HEK293 (cell line): ENCODE data around the gene PFKM.
A peak's percentile ranks its signal among the peaks of the same experiment; 100 is the strongest.

Experiments used
- CTCF ChIA-PET: fragments of 350-600 bp; formaldehyde crosslinking; extraction: SDS; loops from one replicate; lab custom pipeline; 2021; ENCODE audit warnings: antibody characterized with exemption; lab: Yijun Ruan, JAX
- POLR2A ChIA-PET: fragments of 300-600 bp; formaldehyde crosslinking; extraction: SDS; loops from one replicate; lab custom pipeline; 2020; ENCODE audit warnings: antibody characterized with exemption, inconsistent platforms; lab: Yijun Ruan, JAX
- H3K27ac ChIP-seq: fragments of 200-500 bp; sonication (Bioruptor generic); 2 replicates; pipeline ENCODE4 v1.5.1; 2014; ENCODE audit warnings: low read depth, low read length, control low read depth, inconsistent platforms; ENCODE audit errors: extremely low read depth
- H3K36me3 ChIP-seq, 2 experiments: fragments of 200-500 bp in 1 of 2; sonication (Bioruptor generic) in 1 of 2; 1 replicate in 1 of 2; 2 replicates in 1 of 2; pipeline ENCODE4 v1.5.1; 2014 to 2017; ENCODE audit warnings: inconsistent platforms in 2 of 2, low read length in 2 of 2; ENCODE audit not compliant: control insufficient read depth in 2 of 2, insufficient read depth in 1 of 2
- H3K4me1 ChIP-seq: fragments of 200-500 bp; sonication (Bioruptor generic); 2 replicates; pipeline ENCODE4 v1.5.1; 2014; ENCODE audit warnings: mild to moderate bottlenecking, low read length, inconsistent platforms; ENCODE audit not compliant: control insufficient read depth, insufficient read depth
- H3K4me3 ChIP-seq: 2 replicates; pipeline ENCODE4 v1.5.1; 2011; ENCODE audit warnings: low read depth, mild to moderate bottlenecking, control low read depth, low read length, moderate library complexity
- H3K9me3 ChIP-seq: fragments of 200-500 bp; sonication (Bioruptor generic); 2 replicates; pipeline ENCODE4 v1.5.1; 2014; ENCODE audit warnings: low read depth, low read length, inconsistent platforms; ENCODE audit not compliant: control insufficient read depth, insufficient read depth
- BCL11A ChIP-seq: fragments of 450-650 bp; formaldehyde crosslinking; IDR thresholded peaks from 2 replicates; pipeline ENCODE4 v1.5.1; 2016; ENCODE audit warnings: low read depth, missing biosample characterization, missing genetic modification characterization
- KLF8 ChIP-seq: fragments of 450-650 bp; formaldehyde crosslinking; IDR thresholded peaks from 2 replicates; pipeline ENCODE4 v1.5.1; 2016; ENCODE audit warnings: missing biosample characterization, missing genetic modification characterization
- OSR2 ChIP-seq: fragments of 450-650 bp; formaldehyde crosslinking; IDR thresholded peaks from 2 replicates; pipeline ENCODE4 v1.5.1; 2016; ENCODE audit warnings: missing biosample characterization, missing genetic modification characterization
- PATZ1 ChIP-seq: fragments of 450-650 bp; formaldehyde crosslinking; IDR thresholded peaks from 2 replicates; pipeline ENCODE4 v1.5.1; 2016; ENCODE audit warnings: missing biosample characterization, missing genetic modification characterization
- REST ChIP-seq: fragments of 450-650 bp; formaldehyde crosslinking; IDR thresholded peaks from 2 replicates; pipeline ENCODE4 v1.5.1; 2016; ENCODE audit warnings: missing biosample characterization, missing genetic modification characterization
- SP7 ChIP-seq: fragments of 450-650 bp; formaldehyde crosslinking; IDR thresholded peaks from 2 replicates; pipeline ENCODE4 v1.5.1; 2016; ENCODE audit warnings: missing biosample characterization, missing genetic modification characterization
- YY2 ChIP-seq: fragments of 450-650 bp; formaldehyde crosslinking; IDR thresholded peaks from 2 replicates; pipeline ENCODE4 v1.5.1; 2016; ENCODE audit warnings: missing biosample characterization, missing genetic modification characterization
- ZBTB48 ChIP-seq: fragments of 450-650 bp; formaldehyde crosslinking; IDR thresholded peaks from 2 replicates; pipeline ENCODE4 v1.5.1; 2016; ENCODE audit warnings: missing biosample characterization, missing genetic modification characterization
- ZBTB8A ChIP-seq: fragments of 450-650 bp; formaldehyde crosslinking; IDR thresholded peaks from 2 replicates; pipeline ENCODE4 v1.5.1; 2016; ENCODE audit warnings: missing biosample characterization, missing genetic modification characterization
- ZNF146 ChIP-seq: fragments of 450-650 bp; formaldehyde crosslinking; IDR thresholded peaks from 2 replicates; pipeline ENCODE4 v1.5.1; 2016; ENCODE audit warnings: missing biosample characterization, missing genetic modification characterization
- ZNF24 ChIP-seq: fragments of 450-650 bp; formaldehyde crosslinking; IDR thresholded peaks from 2 replicates; pipeline ENCODE4 v1.5.1; 2016; ENCODE audit warnings: missing biosample characterization, missing genetic modification characterization
- ZNF26 ChIP-seq: fragments of 450-650 bp; formaldehyde crosslinking; IDR thresholded peaks from 2 replicates; pipeline ENCODE4 v1.5.1; 2016; ENCODE audit warnings: missing biosample characterization, missing genetic modification characterization
- ZNF362 ChIP-seq: fragments of 450-650 bp; formaldehyde crosslinking; IDR thresholded peaks from 2 replicates; pipeline ENCODE4 v1.5.1; 2016; ENCODE audit warnings: missing biosample characterization, missing genetic modification characterization
- ZNF404 ChIP-seq: fragments of 450-650 bp; formaldehyde crosslinking; IDR thresholded peaks from 2 replicates; pipeline ENCODE4 v1.5.1; 2017; ENCODE audit warnings: missing biosample characterization, missing genetic modification characterization
- ZNF423 ChIP-seq: fragments of 450-650 bp; formaldehyde crosslinking; IDR thresholded peaks from 2 replicates; pipeline ENCODE4 v1.5.1; 2016; ENCODE audit warnings: missing biosample characterization, missing genetic modification characterization
- ZNF501 ChIP-seq: fragments of 450-650 bp; formaldehyde crosslinking; IDR thresholded peaks from 2 replicates; pipeline ENCODE4 v1.5.1; 2016; ENCODE audit warnings: missing biosample characterization, missing genetic modification characterization
- ZNF561 ChIP-seq: fragments of 450-650 bp; IDR thresholded peaks from 2 replicates; pipeline ENCODE4 v1.5.1; 2018; ENCODE audit warnings: missing biosample characterization, missing genetic modification characterization, borderline replicate concordance
- ZNF610 ChIP-seq: fragments of 450-650 bp; formaldehyde crosslinking; IDR thresholded peaks from 2 replicates; pipeline ENCODE4 v1.5.1; 2016; ENCODE audit warnings: missing biosample characterization, missing genetic modification characterization, borderline replicate concordance
- ZNF626 ChIP-seq: fragments of 450-650 bp; sonication (Bioruptor Pico); formaldehyde crosslinking; IDR thresholded peaks from 2 replicates; pipeline ENCODE4 v1.5.1; 2018; ENCODE audit warnings: missing biosample characterization, missing genetic modification characterization, inconsistent platforms
- ZNF639 ChIP-seq: fragments of 450-650 bp; formaldehyde crosslinking; IDR thresholded peaks from 2 replicates; pipeline ENCODE4 v1.5.1; 2016; ENCODE audit warnings: missing biosample characterization, missing genetic modification characterization
- ZNF654 ChIP-seq: fragments of 450-650 bp; formaldehyde crosslinking; IDR thresholded peaks from 2 replicates; pipeline ENCODE4 v1.5.1; 2016; ENCODE audit warnings: low read depth, missing biosample characterization, missing genetic modification characterization
- ZNF843 ChIP-seq: fragments of 450-650 bp; formaldehyde crosslinking; IDR thresholded peaks from 2 replicates; pipeline ENCODE4 v1.5.1; 2016; ENCODE audit warnings: missing biosample characterization, missing genetic modification characterization
- TF ChIP-seq, protein P1 (sequence below): fragments of 450-650 bp; formaldehyde crosslinking; IDR thresholded peaks from 2 replicates; pipeline ENCODE4 v1.5.1; 2016; ENCODE audit warnings: missing biosample characterization, missing genetic modification characterization, borderline replicate concordance

The PFKM gene

DNA sequence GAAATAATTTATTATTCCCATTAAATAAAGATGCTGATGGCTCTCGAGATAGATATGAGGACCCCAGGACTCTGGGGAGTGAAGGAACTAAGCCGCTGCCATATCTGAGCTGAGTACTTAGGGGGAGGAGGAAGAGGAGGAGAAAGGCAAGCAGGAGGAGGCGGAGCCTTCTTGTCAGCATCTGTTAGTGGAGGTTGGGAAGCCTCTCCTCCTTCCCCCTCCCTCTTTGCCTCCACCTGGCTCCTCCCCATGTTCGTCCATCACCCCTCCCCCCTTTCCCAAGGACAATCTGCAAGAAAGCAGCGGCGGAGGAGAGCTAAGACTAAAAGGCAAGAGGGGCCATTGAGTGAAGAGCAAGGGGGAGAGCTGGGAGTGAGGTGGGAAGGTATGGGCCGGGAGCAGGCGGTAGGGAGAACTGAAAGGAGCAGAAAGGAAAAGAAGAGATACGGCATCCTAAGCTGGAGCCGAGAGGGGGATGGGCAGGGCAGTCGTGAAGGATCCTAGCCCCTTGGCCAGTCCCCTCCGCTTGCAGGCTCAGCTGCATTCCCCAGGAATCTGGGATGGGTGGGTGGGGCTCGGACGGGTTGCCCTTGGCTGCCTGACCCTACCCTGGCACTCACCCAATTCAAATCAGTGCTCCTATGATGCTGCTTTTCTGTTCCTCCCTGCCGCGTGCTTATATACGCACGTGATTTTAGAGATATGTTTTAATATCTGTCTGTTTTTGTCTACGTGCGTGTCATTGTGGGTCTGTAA, at the start of gene PFKM:
PFKM (plus strand) TSS at position 287 of the 756 bp plus-strand sequence. CDS start 3,411 bp downstream, outside the sequence.
- CTCF ChIA-PET, result interaction anchor here (1.1 to 1.9 kb wide), 3 partner anchors 10 to 156 kb away, joined by 3 to 4 read pairs (median 4); partner anchors contain the start of genes SENP1 and TMEM106C
- POLR2A ChIA-PET, result interaction anchor here (0.5 to 2.2 kb wide), 11 partner anchors 9 to 653 kb away, joined by 3 to 24 read pairs (median 5); partner anchors contain the start of genes ASB8, SENP1, TMEM106C and VDR
- TF ChIP-seq YY2 (tag by site-specific recombination) (no peak), REST (tag by site-specific recombination) (no peak), ZNF561 (tag by site-specific recombination) (no peak), ZNF404 (tag by site-specific recombination) (no peak), ZNF24 (tag by site-specific recombination) (no peak), ZNF843 (tag by site-specific recombination) (peak; percentile 61; the same call in 1 of the 2 replicates), ZNF654 (tag by site-specific recombination) (no peak), ZNF610 (tag by site-specific recombination) (0 out of 2 replicates have a peak, but pooled peaks have one; percentile 50), SP7 (tag by site-specific recombination) (peak; percentile 73), ZBTB8A (tag by site-specific recombination) (0 out of 2 replicates have a peak, but pooled peaks have one; percentile 39), ZNF626 (tag by site-specific recombination) (no peak), OSR2 (tag by site-specific recombination) (no peak), ZNF501 (tag by site-specific recombination) (peak; percentile 83), ZNF146 (no peak), PATZ1 (tag by site-specific recombination) (peak; percentile 90), BCL11A (tag by site-specific recombination) (no peak), ZNF423 (no peak), ZBTB48 (peak; percentile 84), ZNF26 (tag by site-specific recombination) (peak; percentile 91; the same call in 1 of the 2 replicates), KLF8 (tag by site-specific recombination) (no peak; the same call in 1 of the 2 replicates), ZNF639 (0 out of 2 replicates have a peak, but pooled peaks have one; percentile 17), ZNF362 (no peak)
- TF ChIP-seq, protein P1, sequence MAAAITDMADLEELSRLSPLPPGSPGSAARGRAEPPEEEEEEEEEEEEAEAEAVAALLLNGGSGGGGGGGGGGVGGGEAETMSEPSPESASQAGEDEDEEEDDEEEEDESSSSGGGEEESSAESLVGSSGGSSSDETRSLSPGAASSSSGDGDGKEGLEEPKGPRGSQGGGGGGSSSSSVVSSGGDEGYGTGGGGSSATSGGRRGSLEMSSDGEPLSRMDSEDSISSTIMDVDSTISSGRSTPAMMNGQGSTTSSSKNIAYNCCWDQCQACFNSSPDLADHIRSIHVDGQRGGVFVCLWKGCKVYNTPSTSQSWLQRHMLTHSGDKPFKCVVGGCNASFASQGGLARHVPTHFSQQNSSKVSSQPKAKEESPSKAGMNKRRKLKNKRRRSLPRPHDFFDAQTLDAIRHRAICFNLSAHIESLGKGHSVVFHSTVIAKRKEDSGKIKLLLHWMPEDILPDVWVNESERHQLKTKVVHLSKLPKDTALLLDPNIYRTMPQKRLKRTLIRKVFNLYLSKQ, result no peak

More for the DNA sequence above, at the start of gene PFKM:
- Histone ChIP-seq H3K4me3 (peak within 1 kb of the TSS; percentile 59), H3K4me1 (peaks cover 14% of the 10 kb centered on the region), H3K27ac (peak within 1 kb of the TSS; percentile 32), H3K9me3 (no peaks in the 10 kb centered on the region), H3K36me3 (peaks cover 0 to 20% of the 10 kb centered on the region in 2 experiments; a peak in 2 of 3 replicates)
